GM20000 (cell line): ENCODE results near the gene ZNF521.
"Not testable (repeated sequence)": the region's sequence is repeated elsewhere in the genome, so short reads cannot be mapped to it uniquely, and the experiment has no call there.

ENCODE experiments used
- DNase-seq: peaks from one replicate; pipeline ENCODE4 v3.0.0; 2012; ENCODE audit warnings: low spot score
- CTCF ChIP-seq: IDR thresholded peaks from 2 replicates; pipeline ENCODE4 v1.5.1; 2012; ENCODE audit warnings: mild to moderate bottlenecking, control low read depth; ENCODE audit errors: extremely low read depth, missing control alignments

The ZNF521 gene

GRCh38 chr18:25281556-25281955 lies 70.4 kb downstream of the ZNF521 start:
- DNase-seq = no peak

GRCh38 chr18:25279961-25280360 lies 72.0 kb downstream of the ZNF521 start:
- TF ChIP-seq CTCF = no peak
- DNase-seq = no peak

More at GRCh38 chr18:25281556-25281955, 70.4 kb downstream of the ZNF521 start:
- TF ChIP-seq CTCF = no peak

GRCh38 chr18:25279556-25279955 lies 72.4 kb downstream of the ZNF521 start:
- DNase-seq = no peak
- TF ChIP-seq CTCF = no peak

GRCh38 chr18:25279133-25279532 lies 72.8 kb downstream of the ZNF521 start:
- TF ChIP-seq CTCF = no peak
- DNase-seq = no peak

- DNase-seq = no peak
- no peak for TF ChIP-seq CTCF
Measured at GRCh38 chr18:25278394-25278793, 73.6 kb downstream of the ZNF521 start.

GRCh38 chr18:25275412-25276001 lies 76.5 kb downstream of the ZNF521 start:
- DNase-seq = no peak
- TF ChIP-seq CTCF = no peak

- TF ChIP-seq CTCF = no peak
- no peak for DNase-seq
Measured at GRCh38 chr18:25274926-25275325, 77.0 kb downstream of the ZNF521 start.

GRCh38 chr18:25266931-25267527 lies 84.9 kb downstream of the ZNF521 start:
- not testable (repeated sequence) for DNase-seq
